Lower lobe of right lung (tissue), 2 donors: Measurements from ENCODE around the gene ITIH1. TPM values are rescaled to one million over a fixed set of nuclear protein-coding genes. Genes with fewer than 3 reads are reported as not detected.

ENCODE experiments used
- ATAC-seq, 2 donors: fragments of 200-7000 bp; cut with Tn5 transposase; one replicate each; pipeline ENCODE4 v1.9.1; 2020 to 2022; ENCODE audit warnings: mild to moderate bottlenecking in 2 of 2, moderate library complexity in 2 of 2
- DNase-seq: peaks from one replicate; pipeline ENCODE4 v3.0.0-alpha.2; 2020
- H3K27ac ChIP-seq: fragments of 200-600 bp; one replicate; pipeline ENCODE4 v1.8.0; 2022
- H3K27me3 ChIP-seq: fragments of 200-600 bp; one replicate; pipeline ENCODE4 v1.8.0; 2022; ENCODE audit warnings: low read depth
- H3K36me3 ChIP-seq: fragments of 200-600 bp; one replicate; pipeline ENCODE4 v1.8.0; 2022; ENCODE audit warnings: mild to moderate bottlenecking
- H3K4me1 ChIP-seq: fragments of 200-600 bp; one replicate; pipeline ENCODE4 v1.8.0; 2022
- H3K4me3 ChIP-seq: fragments of 200-600 bp; one replicate; pipeline ENCODE4 v1.8.0; 2022; ENCODE audit warnings: mild to moderate bottlenecking
- H3K9me3 ChIP-seq: fragments of 200-600 bp; one replicate; pipeline ENCODE4 v1.8.0; 2022
- intact Hi-C: fragments of 100-400 bp; cut with DNase I; formaldehyde crosslinking; loops from one replicate; pipeline ENCODE4 v1.11.0; 2022
- total RNA-seq: library from RNA; stranded (reverse); fragmentation: NEBNext Ultra II Directional; extraction: Animal tissue kit (Norgen Biotek cat#: 25700); gene quantifications from one replicate; pipeline ENCODE4 v1.2.1, GENCODE V29; 2021
- TF ChIP-seq, protein P1 (sequence below): fragments of 200-600 bp; IDR thresholded peaks from one replicate; pipeline ENCODE4 v1.8.0; 2022; ENCODE audit warnings: antibody characterized with exemption, mild to moderate bottlenecking
- donor health status: DM: no; HTN: yes; CAD: no; lungs with severe emphysema.

Gene ITIH1
- total RNA-seq, 1 donor from 2014 or later: not detected

DNA sequence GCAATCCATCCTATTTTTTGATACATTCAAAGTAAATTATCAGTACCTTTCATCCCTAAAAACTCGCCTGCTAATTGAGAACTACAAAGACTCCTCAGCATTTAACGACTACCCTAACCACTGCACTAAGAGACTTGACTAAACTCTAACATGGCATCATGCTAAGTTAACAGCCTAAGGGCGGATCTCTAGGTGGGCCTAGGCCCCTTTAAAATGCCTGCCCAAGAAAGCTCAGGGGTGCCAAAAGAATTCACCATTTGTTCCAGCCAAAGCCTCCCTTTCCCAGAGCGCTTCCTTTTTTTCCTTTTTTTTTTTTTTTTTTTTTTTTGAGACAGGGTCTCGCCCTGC lies 6.1 kb upstream of the ITIH1 start:
- intact Hi-C loops: no loop called here
- ATAC-seq: peak; percentile 7 to 8
- Histone ChIP-seq H3K36me3 (peaks cover 15% of the 10 kb centered on the region), H3K4me1 (peaks cover 18% of the 10 kb centered on the region), H3K9me3 (no peaks in the 10 kb centered on the region), H3K4me3 (peak overlapping the region; percentile 93), H3K27ac (peak overlapping the region; percentile 86), H3K27me3 (no peaks in the 10 kb centered on the region)
- DNase-seq: no peak
- TF ChIP-seq, protein P1, sequence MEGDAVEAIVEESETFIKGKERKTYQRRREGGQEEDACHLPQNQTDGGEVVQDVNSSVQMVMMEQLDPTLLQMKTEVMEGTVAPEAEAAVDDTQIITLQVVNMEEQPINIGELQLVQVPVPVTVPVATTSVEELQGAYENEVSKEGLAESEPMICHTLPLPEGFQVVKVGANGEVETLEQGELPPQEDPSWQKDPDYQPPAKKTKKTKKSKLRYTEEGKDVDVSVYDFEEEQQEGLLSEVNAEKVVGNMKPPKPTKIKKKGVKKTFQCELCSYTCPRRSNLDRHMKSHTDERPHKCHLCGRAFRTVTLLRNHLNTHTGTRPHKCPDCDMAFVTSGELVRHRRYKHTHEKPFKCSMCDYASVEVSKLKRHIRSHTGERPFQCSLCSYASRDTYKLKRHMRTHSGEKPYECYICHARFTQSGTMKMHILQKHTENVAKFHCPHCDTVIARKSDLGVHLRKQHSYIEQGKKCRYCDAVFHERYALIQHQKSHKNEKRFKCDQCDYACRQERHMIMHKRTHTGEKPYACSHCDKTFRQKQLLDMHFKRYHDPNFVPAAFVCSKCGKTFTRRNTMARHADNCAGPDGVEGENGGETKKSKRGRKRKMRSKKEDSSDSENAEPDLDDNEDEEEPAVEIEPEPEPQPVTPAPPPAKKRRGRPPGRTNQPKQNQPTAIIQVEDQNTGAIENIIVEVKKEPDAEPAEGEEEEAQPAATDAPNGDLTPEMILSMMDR: no peak

DNA sequence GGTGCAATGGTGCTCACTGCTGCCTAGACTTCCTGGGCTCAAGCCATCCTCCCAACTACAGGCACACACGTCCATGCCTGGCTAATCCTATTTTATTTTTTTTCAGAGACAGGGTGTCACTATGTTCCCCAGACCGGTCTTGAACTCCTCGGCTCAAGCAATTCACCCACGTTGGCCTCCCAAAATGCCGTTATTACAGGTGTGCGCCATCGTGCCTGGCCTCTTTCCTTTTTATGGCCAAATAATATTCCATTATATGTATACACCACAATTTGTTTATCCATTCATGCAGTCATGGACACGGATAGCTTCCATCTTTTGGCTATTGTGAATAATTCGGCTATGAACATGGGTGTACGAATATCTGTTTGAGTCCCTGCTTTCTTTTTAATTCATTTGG lies 5.7 kb upstream of the ITIH1 start:
- TF ChIP-seq, protein P1: no peak
- Histone ChIP-seq H3K9me3 (no peaks in the 10 kb centered on the region), H3K27me3 (no peaks in the 10 kb centered on the region), H3K27ac (peak overlapping the region; percentile 86), H3K4me1 (peaks cover 18% of the 10 kb centered on the region), H3K36me3 (peaks cover 13% of the 10 kb centered on the region), H3K4me3 (peak overlapping the region; percentile 93)
- ATAC-seq: no peak
- intact Hi-C loops: no loop called here
- DNase-seq: no peak

DNA sequence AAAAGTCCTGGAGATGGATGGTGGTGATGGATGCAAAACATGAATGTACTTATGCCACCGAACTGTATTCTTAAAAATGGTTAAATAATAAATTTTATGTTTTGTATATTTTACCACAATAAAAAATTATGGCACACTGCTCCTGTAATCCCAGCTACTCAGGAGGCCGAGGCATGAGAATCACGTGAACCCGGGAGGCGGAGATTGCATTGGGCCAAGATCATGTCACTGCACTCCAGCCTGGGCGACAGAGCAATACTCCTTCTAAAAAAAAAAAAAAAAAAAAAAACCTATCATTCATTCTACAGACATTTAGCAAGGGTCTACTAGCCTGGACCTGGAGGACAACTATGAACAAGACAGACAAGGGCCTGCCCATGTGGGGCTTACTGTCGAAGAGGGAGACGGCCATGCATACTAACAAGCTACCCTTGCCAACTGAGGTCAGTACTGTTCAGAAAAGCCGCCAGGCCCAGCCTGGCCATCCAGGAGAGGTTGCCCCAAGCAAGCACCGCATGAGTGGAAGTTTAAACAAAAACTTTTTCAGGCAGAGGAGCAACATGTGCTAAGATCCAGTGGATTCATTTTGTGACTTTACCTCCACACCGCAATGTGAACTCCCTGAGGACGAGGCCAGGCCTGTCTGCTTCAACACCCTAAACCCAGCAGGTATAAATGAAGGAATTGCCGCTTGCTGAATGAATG lies 3.9 kb upstream of the ITIH1 start:
- TF ChIP-seq, protein P1: no peak
- H3K27me3 ChIP-seq: no peaks in the 10 kb centered on the region
- ATAC-seq: no peak
- DNase-seq: peak; percentile 15
- H3K27ac ChIP-seq: no peak overlapping the region
- H3K9me3 ChIP-seq: no peaks in the 10 kb centered on the region
- intact Hi-C loops: no loop called here
- H3K4me3 ChIP-seq: no peak overlapping the region
- H3K36me3 ChIP-seq: no peaks in the 10 kb centered on the region
- H3K4me1 ChIP-seq: peaks cover 18% of the 10 kb centered on the region

DNA sequence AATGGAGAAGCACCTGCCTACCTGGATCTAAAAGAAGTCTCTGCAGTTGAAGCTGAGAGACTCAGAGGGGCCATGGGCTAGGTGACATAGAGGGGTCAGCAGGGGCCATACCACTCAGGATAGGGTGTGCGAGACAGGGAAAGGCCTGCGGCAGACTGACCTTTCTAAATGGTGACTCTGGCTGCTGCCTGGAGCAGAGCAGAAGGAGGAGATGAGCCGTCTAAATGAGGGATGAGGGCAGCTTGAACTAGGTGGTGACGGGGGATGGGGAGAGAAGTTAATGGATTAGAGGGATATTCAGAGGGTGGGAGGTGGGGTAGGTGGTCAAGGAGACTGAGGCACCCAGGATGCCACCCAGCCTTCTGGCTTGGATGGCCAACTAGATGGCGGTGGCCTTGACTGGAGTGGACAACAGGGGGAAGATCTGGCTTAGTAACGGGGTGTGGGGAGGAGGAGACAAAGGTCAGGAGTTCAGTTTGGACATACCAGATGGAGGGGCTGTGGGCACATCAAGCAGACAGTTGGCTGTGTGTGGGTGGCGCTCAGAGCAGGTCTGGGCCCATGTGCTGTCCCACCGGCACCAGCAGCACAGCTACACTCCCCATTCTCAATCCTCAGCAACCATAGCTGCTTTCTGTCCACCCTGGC lies 3.2 kb upstream of the ITIH1 start:
- no peaks in the 10 kb centered on the region for H3K9me3 ChIP-seq
- no peak overlapping the region for H3K4me3 ChIP-seq
- ATAC-seq (no peak), DNase-seq (peak; percentile 16)
- no peak overlapping the region for H3K27ac ChIP-seq
- H3K4me1 ChIP-seq: peaks cover 16% of the 10 kb centered on the region
- TF ChIP-seq, protein P1: no peak
- intact Hi-C loops: no loop called here
- no peaks in the 10 kb centered on the region for H3K36me3 ChIP-seq
- no peaks in the 10 kb centered on the region for H3K27me3 ChIP-seq

DNA sequence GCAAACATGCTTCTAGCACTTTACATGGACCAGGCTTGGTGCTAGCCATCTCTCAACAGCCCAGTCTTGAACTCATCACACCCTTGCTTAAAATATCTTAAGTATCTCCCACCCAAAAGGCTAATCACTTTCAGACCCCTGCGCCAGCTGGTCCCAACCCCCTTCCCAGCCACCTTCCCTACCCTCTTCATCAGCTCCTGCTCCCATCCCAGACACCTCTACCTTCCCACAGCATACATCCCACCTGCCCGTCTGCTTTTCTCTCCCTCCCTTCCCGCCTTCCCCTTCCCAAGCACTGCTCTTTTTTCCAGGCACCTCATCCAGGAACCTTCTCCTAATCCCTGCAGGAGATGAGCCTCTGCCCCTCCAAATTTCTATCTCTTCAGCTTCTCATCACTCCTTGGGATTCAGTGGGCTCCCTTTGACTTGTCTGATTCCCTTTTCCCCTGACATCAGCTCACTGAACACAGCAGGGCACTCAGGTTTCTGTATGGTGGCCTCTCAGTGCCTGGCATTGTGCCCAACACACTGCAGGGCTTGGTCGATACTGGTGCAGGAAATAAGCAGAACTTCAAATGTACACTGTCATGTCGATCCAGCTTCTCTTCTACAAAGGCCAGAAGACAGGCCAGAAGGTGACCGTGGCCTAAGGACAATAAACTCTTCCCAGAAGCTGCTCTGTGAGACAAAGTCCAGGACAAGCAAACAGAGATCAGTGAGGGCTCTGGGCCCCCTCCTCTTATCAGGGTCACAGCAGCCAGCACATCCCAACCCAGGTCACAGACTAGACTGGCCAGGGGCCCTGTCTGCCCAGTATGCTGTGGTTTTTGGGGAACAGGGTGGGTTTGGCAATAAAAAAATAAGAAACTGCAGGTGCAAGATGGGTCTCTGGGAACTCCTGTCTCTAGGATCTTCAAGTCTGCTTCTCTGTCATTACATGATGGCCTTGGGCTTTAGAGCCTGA lies 2.2 kb upstream of the ITIH1 start:
- ATAC-seq (no peak), DNase-seq (peak; percentile 41)
- Histone ChIP-seq H3K9me3 (no peaks in the 10 kb centered on the region), H3K27me3 (no peaks in the 10 kb centered on the region), H3K4me3 (no peak overlapping the region), H3K27ac (no peak overlapping the region), H3K36me3 (no peaks in the 10 kb centered on the region), H3K4me1 (peaks cover 6% of the 10 kb centered on the region)
- intact Hi-C loops: no loop called here
- TF ChIP-seq, protein P1: no peak
